GM19328 (cell line): Measurements from ENCODE around the gene MITF.

Experiments used
- ATAC-seq: cut with Tn5 transposase; IDR thresholded peaks from one replicate; pipeline ENCODE4 v1.9.1; 2021; ENCODE audit warnings: mild to moderate bottlenecking, moderate library complexity; ENCODE audit not compliant: unreplicated experiment

The MITF gene

DNA sequence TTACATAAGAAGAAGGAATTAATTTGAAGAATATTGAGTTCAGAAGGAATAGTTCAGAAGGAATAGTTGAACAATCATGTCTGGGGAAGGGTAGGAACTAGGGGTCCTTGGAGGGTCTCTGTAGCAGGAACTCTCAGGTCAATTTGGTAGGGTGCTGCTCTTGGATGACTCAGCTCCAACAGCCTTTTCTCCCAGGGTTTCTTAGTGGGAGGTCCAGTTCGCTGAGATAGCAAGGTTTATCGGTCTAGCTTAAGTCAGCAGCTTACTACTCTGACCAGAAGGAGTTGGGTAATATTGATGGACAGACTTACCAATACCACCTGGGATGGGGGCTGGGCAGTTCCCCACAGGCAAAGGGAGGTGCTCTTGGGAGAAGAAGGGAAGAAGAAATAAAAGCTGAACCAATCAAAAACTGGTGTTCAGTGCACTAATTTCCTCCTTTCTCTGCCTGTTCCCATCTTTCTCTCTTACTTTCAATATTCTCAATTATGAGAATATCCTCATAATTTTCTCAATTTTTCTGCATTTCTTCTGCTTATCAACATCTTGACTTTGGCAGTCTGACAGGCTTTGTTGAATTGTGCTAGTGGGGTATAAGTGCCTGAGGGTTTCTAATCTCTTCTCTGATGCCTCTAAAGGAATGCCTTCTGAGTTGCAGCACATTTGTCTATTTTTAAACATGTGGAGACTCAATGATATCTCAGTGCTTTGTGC is 14.4 kb upstream of the MITF start:
- no peak for ATAC-seq

DNA sequence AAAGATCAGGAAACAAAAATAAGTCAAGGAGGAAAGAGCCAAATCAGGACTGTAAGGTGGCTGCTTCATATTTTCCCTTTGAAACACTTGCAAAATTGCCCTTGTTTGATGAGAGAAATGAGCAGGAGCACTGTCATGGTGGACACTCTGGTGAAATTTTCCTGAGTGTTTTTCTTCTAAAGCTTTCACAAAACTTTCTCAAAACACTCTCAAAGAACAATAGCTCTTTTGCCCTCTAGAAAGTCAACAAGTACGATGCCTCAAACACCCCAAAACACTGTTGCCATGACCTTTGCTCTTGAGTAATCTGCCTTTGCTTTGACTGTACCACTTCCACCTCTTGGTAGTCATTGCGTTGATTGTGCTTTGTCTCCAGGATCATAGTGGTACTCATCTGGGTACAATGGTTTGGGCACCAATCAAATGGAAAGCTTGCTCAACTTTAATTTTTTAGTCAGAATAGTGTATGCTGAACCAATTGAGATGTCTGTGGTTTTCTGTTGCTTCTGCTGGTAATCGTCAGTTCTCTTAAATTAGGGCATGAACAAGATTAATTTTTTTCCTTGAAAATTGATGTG is 13.2 kb upstream of the MITF start:
- no peak for ATAC-seq

DNA sequence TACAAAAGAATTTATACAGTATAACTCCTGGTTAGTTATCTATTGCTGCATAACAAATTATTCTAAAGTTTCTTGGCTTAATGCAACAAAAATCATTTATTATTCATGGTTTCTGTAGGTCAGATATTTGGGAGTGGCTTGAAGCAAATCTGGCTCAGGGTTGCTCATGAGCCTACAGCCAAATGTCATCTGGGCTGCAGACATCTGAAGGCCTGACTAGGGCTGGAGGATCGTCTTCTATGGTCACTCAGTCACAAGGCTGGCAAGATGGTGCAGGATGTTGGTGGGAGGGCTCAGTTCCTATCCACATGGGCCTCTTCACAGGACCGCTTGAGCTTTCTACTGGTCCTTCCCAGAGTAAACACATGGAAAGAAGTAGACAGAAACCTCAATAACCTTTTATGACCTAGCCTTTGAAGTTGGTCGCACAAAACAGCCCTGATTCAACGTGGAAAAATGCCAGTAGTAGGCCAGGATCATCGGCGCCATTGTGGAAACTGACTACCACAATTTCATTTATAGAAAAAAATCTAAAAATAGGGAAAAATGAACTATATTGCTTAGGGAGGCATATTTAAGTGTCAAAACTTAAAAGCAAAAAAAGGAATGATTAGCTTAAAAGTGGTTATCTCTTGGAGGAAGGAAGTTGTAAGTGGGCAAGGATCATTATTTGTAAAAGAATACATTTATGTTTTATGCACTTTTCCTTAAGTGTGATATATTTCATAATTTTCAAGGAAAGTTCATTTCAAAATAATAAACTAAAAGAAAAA is 9.9 kb upstream of the MITF start:
- no peak for ATAC-seq

DNA sequence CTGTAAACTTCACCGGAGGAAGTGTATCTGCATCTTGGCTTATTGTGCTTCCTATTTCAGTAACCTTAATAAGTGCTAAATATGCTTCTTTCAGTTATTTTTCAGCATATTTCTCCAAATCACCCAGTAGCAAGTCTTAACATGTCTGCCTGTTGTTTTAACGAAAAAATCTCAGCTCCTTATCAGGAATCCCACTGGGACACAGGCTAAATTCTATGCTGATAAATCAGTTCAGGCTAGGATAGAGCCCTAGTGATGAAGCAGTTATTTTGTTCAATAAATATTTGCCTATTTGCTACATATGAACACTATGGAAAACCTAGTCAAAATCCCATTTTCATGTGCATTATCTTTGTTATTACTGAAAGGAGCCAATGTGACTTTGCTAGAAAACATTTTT is 8.2 kb upstream of the MITF start:
- no peak for ATAC-seq

DNA sequence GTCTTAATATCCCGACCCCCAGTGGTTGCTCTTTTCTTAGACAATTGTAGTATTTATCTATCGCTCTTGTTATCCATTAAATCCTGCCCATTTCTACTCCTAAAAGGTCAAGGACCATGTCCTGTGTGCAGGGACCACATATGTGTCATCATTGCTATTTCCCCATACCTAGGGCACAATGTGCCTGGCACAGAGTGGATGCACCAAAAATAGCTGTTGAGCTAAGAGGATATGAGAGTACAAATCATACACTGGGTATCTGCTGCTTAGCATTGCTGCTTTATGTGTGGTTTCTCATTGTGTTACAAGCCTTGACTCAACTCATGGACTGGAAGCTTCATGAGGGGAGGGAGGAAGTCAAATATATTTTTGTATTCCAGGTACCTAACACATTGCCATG is 3.4 kb upstream of the MITF start:
- ATAC-seq, result no peak

DNA sequence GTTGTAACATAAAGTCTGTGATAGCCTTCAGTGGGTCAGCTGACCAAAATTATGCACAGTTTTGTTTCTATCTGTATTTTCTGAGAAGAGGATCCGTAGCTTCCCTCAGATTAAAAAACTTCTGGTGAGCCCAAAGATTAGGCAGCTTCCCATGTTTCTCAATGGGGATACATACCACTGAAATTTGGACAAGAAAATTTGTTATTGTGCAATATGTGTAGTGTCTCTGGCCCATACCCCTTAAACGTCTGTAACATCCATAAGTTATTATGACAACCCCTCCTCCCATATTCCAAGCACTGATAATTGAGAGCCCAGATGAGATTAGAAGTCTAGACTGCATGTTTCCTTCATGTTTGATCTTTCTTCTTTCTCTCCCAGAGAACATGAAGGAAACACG is 1.9 kb upstream of the MITF start:
- ATAC-seq, result no peak

DNA sequence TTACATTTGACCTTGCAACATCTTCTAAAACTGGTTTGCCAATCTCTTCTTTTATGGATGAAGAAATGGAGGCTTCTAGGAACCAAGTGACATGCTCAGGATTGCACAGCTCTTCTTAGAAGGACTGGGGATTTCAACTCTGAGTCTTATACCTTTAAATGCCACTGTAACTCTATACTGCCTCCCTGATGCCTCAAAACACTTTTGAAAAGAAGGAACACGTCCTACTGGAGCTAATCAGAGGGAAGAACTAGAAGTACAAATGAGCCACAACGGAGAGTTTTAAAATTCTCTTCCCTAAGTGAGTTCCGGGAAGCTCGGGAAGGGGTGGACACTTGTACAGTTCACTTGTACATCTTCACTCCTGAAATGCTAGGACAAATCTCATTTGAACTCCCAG is 949 bp upstream of the MITF start:
- ATAC-seq, result no peak

DNA sequence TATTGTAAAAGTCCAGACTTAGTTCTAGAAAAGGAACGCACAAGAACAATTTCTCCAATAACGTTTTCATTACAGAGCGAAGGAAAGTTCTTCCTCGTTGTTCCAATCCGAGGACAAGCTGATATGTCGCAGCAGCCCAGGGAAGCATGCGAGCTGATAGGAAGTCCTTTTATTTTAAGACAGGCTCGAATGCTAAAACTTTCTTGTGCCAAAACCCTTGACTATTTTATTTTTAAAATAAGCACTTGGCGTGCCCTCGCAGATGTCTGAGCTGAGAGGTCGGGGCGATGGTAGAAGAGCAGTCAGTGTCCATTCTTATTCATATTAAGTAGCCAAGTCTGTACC is 433 bp upstream of the MITF start:
- ATAC-seq, result no peak

DNA sequence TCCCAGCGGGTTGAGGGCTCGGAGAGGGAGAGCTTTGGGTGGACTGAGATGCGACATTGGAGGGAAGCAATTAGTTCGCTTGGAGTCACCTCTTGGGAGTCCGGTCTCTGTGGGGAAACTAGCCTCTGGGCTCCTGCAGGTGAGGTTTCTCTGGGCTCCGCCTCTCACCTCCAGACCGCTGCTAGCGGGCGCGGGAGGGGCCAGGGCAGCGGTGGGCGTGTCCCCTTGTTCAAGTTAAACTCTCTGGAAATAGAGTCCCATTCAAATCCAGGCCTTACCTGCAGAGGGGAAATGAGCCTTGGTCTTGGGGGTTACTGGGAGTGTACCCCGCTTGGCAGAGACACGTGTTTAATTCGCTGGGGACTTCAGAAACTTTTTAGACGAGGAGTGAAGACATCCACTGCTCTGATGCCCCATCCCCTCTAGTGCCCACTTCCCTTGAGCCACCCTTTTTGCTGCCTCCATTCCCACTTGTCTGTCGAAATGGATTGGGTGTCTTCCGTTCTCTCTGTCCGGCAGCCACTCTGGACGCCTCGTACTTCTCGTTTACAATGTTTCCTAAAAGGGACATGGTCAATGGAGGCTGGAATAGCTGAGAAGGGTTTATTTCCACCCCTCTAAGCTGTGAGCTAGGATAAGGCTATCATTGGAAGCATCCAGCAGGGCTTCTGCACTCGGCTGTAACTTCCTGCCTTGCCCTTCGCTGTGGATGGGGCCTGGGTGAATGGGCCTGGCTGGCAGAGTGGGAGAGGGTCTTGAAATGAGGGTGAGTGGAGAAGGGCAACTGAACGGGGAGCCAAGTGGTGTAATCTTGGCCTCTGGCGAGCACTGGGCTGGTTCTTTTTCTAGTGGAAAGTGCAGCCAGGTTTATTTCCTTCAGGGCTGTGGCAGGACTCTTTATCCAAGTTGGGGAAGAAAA is 1.1 kb downstream of the MITF start:
- no peak for ATAC-seq

DNA sequence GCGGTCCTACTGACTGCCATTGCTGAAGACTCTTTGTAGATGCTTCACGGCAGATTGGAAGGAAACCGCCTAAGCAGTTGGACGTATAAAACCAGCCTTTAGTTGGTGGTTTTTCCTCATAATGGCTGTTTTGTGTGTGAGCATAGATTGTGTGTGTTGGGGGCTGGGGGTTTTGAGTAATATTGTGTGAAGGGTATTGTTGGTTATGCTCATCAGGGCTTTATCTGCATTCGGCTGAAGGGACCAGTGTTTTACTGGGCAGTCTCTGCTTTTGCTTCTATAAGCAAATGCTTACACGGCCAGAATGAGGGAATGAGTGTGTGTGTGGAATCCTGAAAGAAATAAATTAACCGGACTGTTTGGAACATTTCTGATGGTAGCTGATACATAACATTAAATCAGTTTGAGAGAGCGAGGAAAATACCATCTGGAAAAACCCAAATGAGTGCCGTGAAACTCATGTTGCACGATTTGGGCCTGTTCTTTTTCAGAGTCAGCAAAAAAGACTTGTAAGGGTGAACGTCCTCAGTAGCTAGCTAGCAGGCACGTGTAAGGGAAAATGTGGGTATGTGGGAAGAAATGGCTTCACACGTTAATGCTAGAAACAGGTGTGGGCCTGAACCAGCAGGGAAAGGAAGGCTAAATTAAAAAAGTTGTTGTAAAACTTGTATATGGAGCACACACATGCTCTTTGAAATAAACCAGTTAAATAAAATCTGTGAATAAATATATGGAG is 1.9 kb downstream of the MITF start:
- ATAC-seq, result no peak

DNA sequence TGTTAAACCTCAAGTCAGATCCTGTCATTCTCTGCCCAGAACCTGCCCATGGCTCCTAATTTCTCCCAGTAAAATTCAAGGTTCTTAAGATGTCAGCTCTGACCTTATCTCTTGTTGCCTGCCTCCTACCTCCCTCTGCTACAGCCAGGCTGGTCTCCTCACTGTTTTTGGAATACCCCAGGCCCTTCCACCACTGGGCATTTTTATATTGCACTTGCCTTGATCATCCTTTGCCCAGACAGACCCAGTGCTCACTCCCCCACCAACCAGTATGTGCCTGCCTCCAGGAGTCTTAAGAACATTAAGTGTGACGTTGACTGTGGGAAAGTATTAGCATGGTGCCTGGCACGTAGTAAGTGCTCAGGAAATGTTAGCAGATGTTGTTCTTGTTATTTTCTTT is 3.1 kb downstream of the MITF start:
- ATAC-seq, result no peak

DNA sequence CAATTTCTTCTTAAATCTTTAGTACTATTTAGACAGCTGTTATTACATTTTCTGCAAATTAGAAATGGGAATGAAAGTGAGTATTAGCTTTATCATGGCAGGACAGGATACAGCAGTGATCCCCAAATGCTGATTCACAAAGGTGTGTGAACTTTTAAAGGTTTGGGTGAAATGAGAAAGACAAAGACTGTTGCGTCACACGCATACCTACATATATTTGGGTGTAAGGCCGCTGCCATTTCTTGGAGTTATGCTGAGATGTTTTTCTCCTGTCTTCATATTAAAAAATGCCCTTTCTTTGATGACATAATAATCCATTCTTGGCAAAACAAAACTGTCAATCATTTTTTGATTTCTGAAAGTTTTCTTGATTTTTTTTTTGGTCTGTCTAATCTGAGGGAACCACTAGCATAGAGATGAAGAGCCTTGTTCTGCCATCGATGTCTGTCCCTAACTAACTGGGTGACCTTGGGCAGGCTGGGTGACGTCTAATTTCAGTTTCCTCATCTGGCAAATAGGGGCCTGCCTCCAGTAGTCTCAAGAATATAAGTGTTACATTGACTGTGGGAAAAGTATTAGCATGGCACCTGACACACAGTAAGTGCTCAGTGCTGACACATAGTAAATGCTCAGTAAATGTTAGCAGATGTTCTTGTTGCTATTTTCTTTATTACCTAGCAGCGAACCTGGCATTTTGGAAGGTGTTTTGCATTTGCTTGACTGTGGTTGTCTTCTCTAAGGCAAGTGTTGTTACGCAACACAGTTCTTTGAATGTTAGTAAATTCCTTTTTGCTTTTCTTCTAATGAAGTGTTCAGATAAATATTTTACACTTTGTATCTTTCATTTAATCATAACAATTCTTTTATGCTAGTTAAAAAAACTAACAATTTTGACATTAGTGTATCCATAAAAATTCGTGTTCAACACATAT is 5.0 kb downstream of the MITF start:
- no peak for ATAC-seq

DNA sequence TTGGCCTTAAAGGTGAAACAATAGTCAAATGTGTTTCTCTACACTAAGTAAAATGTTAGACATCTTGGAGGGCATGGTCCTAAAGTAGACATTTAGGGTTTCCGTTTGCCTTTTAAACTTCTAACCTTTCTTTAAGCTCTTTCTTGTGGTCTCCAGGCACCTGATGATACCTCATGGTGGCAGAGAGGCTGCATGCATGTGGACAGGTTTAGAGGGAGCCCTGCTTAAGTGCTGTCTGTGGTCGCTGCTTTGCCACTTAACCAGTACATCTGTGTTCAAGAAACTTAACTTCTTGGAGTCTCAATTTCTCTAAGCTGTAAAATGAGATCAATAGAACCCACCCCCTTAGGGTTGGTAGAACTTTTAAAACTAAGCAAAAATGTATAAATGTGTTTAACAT is 6.2 kb downstream of the MITF start:
- no peak for ATAC-seq

DNA sequence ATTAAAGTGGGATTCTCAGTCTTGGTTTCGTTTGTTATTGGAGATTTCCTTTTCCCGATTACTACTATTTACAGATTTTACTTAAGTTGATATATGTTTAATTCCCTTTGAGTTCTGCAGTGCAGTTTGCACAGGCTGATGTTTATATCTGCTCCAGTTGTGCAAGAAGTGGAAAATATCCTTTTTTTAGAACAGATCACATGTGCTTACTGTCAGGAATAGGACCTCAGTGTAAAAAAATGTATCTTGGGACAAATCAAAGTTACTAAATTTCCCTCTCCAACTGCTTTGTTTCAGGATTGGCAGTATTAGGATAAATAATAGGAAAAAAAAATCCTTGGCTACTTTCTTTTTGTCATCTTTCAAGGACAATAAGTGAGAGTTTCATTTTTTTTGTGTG is 6.9 kb downstream of the MITF start:
- ATAC-seq, result no peak

DNA sequence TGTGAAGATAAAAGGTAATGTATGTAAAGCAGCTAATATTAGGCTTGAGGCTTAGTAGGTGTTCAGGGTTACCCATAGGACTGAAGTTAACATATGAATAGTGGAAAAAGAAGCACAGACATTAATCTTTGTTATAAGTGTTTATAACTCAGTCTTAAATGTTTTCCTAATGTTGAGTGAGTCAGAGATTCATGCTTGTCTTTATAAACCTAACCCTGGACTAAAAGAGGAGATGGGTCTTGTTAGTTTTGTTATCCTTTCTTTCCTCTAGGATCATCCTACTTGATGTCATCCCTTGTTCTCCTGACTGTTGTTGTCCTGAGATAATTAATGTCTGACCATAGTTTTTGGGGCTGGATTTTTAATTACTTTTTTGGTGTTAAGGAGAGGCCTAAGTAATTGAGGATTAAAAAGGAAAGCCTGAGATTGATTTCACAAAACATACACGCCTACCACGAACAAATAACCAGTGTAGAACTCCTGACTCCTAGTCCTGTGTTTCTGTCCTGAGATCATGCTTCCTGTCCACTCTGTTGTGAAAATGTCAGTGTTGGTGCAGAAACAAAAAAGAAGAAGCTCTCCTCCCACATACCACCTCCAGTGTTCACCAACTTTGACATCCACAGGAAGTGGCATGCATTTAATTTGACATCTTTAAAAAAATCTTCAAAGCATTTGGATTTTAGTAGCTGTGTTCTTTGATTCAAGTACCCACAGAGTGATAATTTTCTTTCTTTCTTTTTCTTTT is 8.4 kb downstream of the MITF start:
- no peak for ATAC-seq

DNA sequence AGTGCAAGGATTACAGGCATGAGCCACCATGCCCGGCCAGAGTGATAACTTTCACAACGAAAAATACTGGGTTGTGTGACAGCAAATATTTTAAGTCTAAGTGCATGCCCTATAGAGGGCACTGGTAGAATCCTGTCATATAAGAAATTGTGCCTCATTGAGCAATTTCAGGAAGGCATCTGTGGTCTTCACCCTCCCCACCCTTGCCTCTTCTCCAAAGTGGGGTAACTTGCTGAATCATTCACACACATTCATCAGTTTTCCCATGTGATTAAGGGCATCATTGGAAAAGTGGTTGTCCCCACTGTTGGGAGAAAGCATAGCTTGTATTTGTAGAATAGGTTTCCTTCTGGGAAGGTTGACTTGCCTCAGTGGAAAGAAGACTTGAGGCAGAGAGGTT is 9.2 kb downstream of the MITF start:
- no peak for ATAC-seq

DNA sequence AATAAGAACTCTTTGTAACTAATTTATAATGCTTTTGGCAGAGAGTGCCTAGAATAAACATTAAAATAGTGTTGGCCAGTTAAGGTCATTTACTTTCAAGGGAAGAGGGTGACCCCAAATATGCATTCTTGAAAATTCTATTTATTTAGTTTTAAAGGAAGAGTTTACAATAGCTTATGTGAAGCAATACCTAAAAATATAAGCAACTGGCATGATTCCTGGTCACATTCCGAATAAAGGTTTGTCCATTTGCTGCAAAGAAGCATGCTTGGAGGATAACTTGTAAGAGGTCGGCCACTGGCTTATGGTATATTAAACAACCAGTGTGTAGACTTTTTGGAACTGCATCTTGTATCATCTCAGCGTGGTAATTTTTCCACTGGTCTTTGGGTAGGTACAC is 10.2 kb downstream of the MITF start:
- ATAC-seq, result no peak

DNA sequence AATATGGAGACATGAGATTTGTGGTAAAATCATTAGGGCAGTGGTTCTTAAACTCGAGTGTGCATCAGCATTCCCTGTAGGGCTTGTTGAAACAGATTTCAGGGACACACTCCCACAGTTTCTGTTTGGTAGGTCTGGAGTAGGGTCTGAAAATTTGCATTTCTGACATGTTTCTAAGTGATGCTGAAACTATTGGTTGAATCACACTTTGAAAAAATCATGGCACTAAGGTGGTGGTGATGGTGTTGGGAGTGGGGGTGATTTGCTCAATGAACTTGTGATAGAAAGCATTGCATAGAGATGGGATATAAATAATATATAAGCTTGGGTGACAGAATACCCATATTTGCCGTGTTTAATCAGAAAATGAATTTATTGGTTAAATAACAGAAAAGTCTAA is 11.3 kb downstream of the MITF start:
- ATAC-seq, result no peak

DNA sequence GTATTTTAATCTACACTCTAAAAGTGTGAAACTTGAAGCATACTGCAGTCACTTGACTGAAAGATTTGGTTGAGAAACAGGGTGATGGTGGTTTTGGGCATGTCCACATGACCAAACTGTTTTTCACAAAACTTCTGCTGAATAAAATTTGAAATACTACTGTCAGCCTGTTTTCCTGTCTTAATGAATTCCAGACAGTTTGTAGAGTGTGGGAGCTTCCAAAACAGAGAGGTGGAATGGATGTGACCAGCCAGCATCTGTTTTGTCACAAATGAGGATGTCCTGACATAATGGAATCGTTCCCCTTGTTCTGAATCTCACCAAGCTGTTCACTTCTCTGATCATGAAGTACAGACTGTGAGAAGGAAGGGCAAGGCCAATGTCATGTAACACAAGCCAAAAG is 11.8 kb downstream of the MITF start:
- ATAC-seq, result no peak
